ENCODE data around the gene GPATCH2L.

DNA sequence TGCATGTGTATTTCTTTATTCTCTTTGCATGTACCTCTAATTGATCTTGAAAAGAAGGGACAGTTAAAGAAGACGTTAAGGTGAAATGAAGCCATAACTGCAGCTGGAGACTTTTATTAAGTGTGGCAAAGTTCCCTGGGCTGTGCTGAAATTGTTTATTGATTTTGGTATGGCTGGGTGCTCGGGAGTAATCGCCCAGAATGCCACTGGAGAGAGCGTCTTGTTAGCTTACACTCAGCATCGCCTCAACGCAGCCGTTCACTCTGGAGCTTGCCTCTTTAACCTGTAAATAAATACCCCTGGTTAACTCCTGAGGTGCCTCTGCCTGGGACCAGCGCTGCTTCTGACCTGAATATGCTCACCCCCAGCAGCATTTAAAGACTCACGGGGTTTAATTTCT, 98.6 kb downstream of the GPATCH2L start:
- TF ChIP-seq, protein P1, sequence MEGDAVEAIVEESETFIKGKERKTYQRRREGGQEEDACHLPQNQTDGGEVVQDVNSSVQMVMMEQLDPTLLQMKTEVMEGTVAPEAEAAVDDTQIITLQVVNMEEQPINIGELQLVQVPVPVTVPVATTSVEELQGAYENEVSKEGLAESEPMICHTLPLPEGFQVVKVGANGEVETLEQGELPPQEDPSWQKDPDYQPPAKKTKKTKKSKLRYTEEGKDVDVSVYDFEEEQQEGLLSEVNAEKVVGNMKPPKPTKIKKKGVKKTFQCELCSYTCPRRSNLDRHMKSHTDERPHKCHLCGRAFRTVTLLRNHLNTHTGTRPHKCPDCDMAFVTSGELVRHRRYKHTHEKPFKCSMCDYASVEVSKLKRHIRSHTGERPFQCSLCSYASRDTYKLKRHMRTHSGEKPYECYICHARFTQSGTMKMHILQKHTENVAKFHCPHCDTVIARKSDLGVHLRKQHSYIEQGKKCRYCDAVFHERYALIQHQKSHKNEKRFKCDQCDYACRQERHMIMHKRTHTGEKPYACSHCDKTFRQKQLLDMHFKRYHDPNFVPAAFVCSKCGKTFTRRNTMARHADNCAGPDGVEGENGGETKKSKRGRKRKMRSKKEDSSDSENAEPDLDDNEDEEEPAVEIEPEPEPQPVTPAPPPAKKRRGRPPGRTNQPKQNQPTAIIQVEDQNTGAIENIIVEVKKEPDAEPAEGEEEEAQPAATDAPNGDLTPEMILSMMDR (IDR thresholded peaks at IDR 0.05): no peak
- TF ChIP-seq NPAS2 (CRISPR knock-in tag; IDR thresholded peaks at IDR 0.05; ENCODE audit: borderline replicate concordance): no peak
- TF ChIP-seq, protein P2, sequence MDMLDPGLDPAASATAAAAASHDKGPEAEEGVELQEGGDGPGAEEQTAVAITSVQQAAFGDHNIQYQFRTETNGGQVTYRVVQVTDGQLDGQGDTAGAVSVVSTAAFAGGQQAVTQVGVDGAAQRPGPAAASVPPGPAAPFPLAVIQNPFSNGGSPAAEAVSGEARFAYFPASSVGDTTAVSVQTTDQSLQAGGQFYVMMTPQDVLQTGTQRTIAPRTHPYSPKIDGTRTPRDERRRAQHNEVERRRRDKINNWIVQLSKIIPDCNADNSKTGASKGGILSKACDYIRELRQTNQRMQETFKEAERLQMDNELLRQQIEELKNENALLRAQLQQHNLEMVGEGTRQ (IDR thresholded peaks at IDR 0.05): no peak

All from A549 (cell line).